ENCODE measurements around the gene TNFRSF12A.

GRCh38 chr16:3062553-3062952, 42.4 kb downstream of the TNFRSF12A start:
- no peak for TF ChIP-seq CTCF (IDR thresholded peaks at IDR 0.05)
- TF ChIP-seq EP300 (IDR thresholded peaks at IDR 0.05): no peak
- TF ChIP-seq POLR2A (IDR thresholded peaks at IDR 0.05): no peak
